A673 (cell line): ENCODE data around the gene SMIM8. TPM values are rescaled to one million over a fixed set of nuclear protein-coding genes. Genes with fewer than 3 reads are reported as not detected.

Source experiments
- BruUV-seq: library from RNA; stranded (reverse); fragments of 400-500 nt; replicated peaks from 2 replicates; lab custom pipeline; 2021; lab: Mats Ljungman, UMichigan
- CTCF ChIA-PET: fragments of 300-600 bp; sonication (Branson Sonifier 250); formaldehyde crosslinking; loops from one replicate; lab custom pipeline; 2022; ENCODE audit warnings: antibody characterized with exemption; lab: Charles Lee
- POLR2A ChIA-PET: fragments of 300-600 bp; sonication (Branson Sonifier 250); formaldehyde crosslinking; loops from one replicate; lab custom pipeline; 2022; ENCODE audit warnings: antibody characterized with exemption; ENCODE audit not compliant: low non-redundant PET; lab: Charles Lee
- DNase-seq: peaks from one replicate; pipeline ENCODE4 v3.0.0-alpha.2; 2015; ENCODE audit warnings: low spot score
- H3K27ac ChIP-seq: fragments of 200-600 bp; sonication (generic); 2 replicates; pipeline ENCODE4 v1.5.1; 2016; ENCODE audit warnings: mixed run types, low read depth, mild to moderate bottlenecking, mixed read lengths, antibody characterized with exemption, low read length; ENCODE audit not compliant: poor library complexity, severe bottlenecking
- H3K27me3 ChIP-seq: fragments of 200-600 bp; sonication (generic); replicated peaks from 2 replicates; pipeline ENCODE4 v1.6.1; 2017; ENCODE audit warnings: mixed run types, low read depth, mild to moderate bottlenecking, mixed read lengths, antibody characterized with exemption, low read length; ENCODE audit not compliant: insufficient read depth, poor library complexity
- H3K36me3 ChIP-seq: fragments of 200-600 bp; sonication (generic); 2 replicates; pipeline ENCODE4 v1.6.1; 2016; ENCODE audit warnings: mixed run types, mild to moderate bottlenecking, mixed read lengths, antibody characterized with exemption, low read length; ENCODE audit not compliant: insufficient read depth, poor library complexity, severe bottlenecking
- H3K4me1 ChIP-seq: fragments of 200-600 bp; sonication (generic); 2 replicates; pipeline ENCODE4 v1.6.1; 2017; ENCODE audit warnings: mixed run types, mild to moderate bottlenecking, mixed read lengths, antibody characterized with exemption, low read length; ENCODE audit not compliant: insufficient read depth, poor library complexity, severe bottlenecking
- H3K4me3 ChIP-seq: fragments of 200-600 bp; sonication (generic); 2 replicates; pipeline ENCODE4 v1.5.1; 2016; ENCODE audit warnings: low read depth, mixed run types, mild to moderate bottlenecking, mixed read lengths, low read length; ENCODE audit not compliant: poor library complexity, severe bottlenecking
- H3K9me3 ChIP-seq: fragments of 200-600 bp; sonication (generic); 2 replicates; pipeline ENCODE4 v1.6.1; 2016; ENCODE audit warnings: mixed run types, low read depth, mild to moderate bottlenecking, mixed read lengths, antibody characterized with exemption, low read length; ENCODE audit not compliant: poor library complexity, severe bottlenecking
- CTCF ChIP-seq: fragments of 300-800, 200-600 bp; sonication (generic); conservative IDR thresholded peaks from 2 replicates; pipeline ENCODE4 v1.5.1; 2017; ENCODE audit warnings: low read depth, mild to moderate bottlenecking, antibody characterized with exemption, low read length, moderate library complexity, mixed read lengths
- EZH2 ChIP-seq: fragments of 200-600 bp; sonication (generic); IDR thresholded peaks from 2 replicates; pipeline ENCODE4 v1.6.1; 2017; ENCODE audit warnings: borderline replicate concordance, low read depth, mild to moderate bottlenecking, mixed read lengths, antibody characterized with exemption, low read length; ENCODE audit not compliant: poor library complexity, severe bottlenecking
- intact Hi-C: fragments of 100-400 bp; cut with micrococcal nuclease; formaldehyde crosslinking; loops from one replicate; pipeline ENCODE4 v1.10.0; 2022; ENCODE audit not compliant: unreplicated experiment
- total RNA-seq: library from RNA; stranded (reverse); gene quantifications from 2 replicates; pipeline ENCODE4 v1.2.3, GENCODE V29; 2021

Gene SMIM8
- total RNA-seq, 1 experiment from 2014 or later: 18.8 TPM

GRCh38 chr6:87378947-87379346 is 56.6 kb downstream of the SMIM8 start:
- peak; percentile 31 for DNase-seq
- intact Hi-C loops: no loop called here
- TF ChIP-seq EZH2: no peak
- no peak for TF ChIP-seq CTCF
- H3K4me3 ChIP-seq: no peak overlapping the region
- POLR2A ChIA-PET: no interaction called here
- H3K9me3 ChIP-seq: no peaks in the 10 kb centered on the region
- no TSS peak for BruUV-seq
- no peak overlapping the region for H3K27ac ChIP-seq
- no peaks in the 10 kb centered on the region for H3K36me3 ChIP-seq
- CTCF ChIA-PET: no interaction called here
- H3K27me3 ChIP-seq: no peaks in the 10 kb centered on the region
- no peaks in the 10 kb centered on the region for H3K4me1 ChIP-seq

DNA sequence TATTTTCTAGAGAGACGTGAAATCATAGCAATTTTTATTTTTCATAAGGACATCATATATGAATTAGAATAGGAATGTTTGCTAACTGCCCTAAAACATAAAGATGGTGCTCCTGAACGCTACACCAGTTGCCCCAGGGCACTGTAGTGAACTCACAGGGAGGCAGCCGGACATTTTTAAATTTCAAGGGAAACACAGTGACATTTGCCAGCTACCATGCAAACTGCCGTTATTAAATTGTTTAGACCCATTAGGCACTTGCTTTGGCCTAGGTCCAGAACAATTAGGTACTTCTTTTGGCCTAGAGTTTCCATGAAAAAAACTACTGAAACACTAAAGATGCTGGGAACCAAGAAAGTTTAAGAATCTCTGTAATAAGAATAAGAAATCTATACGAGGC is 60.5 kb downstream of the SMIM8 start:
- BruUV-seq: no TSS peak
- POLR2A ChIA-PET: no interaction called here

DNA sequence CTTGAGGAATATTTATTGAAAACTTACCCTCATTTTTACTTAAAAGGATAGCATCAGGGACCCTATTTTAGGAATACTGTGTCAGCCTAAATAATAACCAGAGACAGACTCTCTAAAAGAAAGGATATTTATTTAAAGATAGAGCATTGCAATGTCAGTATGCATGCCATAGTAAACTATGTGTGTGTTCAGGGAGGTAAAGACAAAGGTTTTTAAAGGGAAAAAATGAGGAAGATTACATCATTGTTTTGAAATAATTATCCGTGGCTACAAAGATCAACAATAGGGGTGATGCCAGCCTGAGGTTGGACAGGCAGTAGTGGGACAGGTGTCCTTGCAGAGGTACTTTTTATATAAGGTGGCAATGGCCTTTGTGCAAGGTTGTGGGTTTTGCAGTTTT is 61.6 kb downstream of the SMIM8 start:
- H3K27me3 ChIP-seq: no peaks in the 10 kb centered on the region
- H3K9me3 ChIP-seq: no peaks in the 10 kb centered on the region
- no peak overlapping the region for H3K4me3 ChIP-seq
- no peak overlapping the region for H3K27ac ChIP-seq
- TF ChIP-seq CTCF (no peak), EZH2 (no peak)
- no peak for DNase-seq
- no TSS peak for BruUV-seq
- intact Hi-C loops: no loop called here
- no peaks in the 10 kb centered on the region for H3K4me1 ChIP-seq
- POLR2A ChIA-PET: no interaction called here
- no peaks in the 10 kb centered on the region for H3K36me3 ChIP-seq
- CTCF ChIA-PET: no interaction called here

More for the DNA sequence above, 60.5 kb downstream of the SMIM8 start:
- CTCF ChIA-PET: no interaction called here
- no peaks in the 10 kb centered on the region for H3K9me3 ChIP-seq
- DNase-seq: no peak
- H3K4me3 ChIP-seq: no peak overlapping the region
- H3K4me1 ChIP-seq: no peaks in the 10 kb centered on the region
- TF ChIP-seq EZH2 (no peak), CTCF (no peak)
- intact Hi-C loops: no loop called here
- H3K27ac ChIP-seq: no peak overlapping the region
- H3K27me3 ChIP-seq: no peaks in the 10 kb centered on the region
- H3K36me3 ChIP-seq: no peaks in the 10 kb centered on the region
